H9 (cell line): ENCODE data around the gene COL8A2. TPM values are rescaled to one million over a fixed set of nuclear protein-coding genes. Genes with fewer than 3 reads are reported as not detected.

ENCODE experiments used
- DNase-seq: peaks from one replicate; pipeline ENCODE4 v3.0.0-alpha.2; 2017
- H2AFZ ChIP-seq: one replicate; pipeline ENCODE4 v1.6.1; 2013; ENCODE audit warnings: mild to moderate bottlenecking, low read length, control low read depth, moderate library complexity
- H2AK5ac ChIP-seq: 2 replicates; pipeline ENCODE4 v1.6.1; 2013; ENCODE audit warnings: low read length, control low read depth, mixed read lengths; ENCODE audit not compliant: insufficient read length
- H2BK120ac ChIP-seq: one replicate; pipeline ENCODE4 v1.6.1; 2013; ENCODE audit warnings: low read depth, mild to moderate bottlenecking, low read length, control low read depth, inconsistent platforms; ENCODE audit not compliant: poor library complexity, severe bottlenecking
- H2BK12ac ChIP-seq: 2 replicates; pipeline ENCODE4 v1.6.1; 2013; ENCODE audit warnings: low read length, control low read depth, mixed read lengths, low read depth; ENCODE audit not compliant: insufficient read length
- H2BK15ac ChIP-seq: 2 replicates; pipeline ENCODE4 v1.6.1; 2013; ENCODE audit warnings: low read depth, low read length, control low read depth
- H2BK20ac ChIP-seq: one replicate; pipeline ENCODE4 v1.6.1; 2013; ENCODE audit warnings: low read depth, mild to moderate bottlenecking, low read length, control low read depth, inconsistent platforms; ENCODE audit not compliant: poor library complexity, severe bottlenecking
- H2BK5ac ChIP-seq: 2 replicates; pipeline ENCODE4 v1.6.1; 2013; ENCODE audit warnings: low read length, control low read depth, mixed read lengths; ENCODE audit not compliant: insufficient read length
- H3K14ac ChIP-seq: 2 replicates; pipeline ENCODE4 v1.6.1; 2013; ENCODE audit warnings: low read length, control low read depth; ENCODE audit not compliant: insufficient read depth
- H3K18ac ChIP-seq: 2 replicates; pipeline ENCODE4 v1.6.1; 2013; ENCODE audit warnings: low read depth, mild to moderate bottlenecking, mixed read lengths, low read length, control low read depth; ENCODE audit not compliant: insufficient read length
- H3K23ac ChIP-seq: 2 replicates; pipeline ENCODE4 v1.6.1; 2013; ENCODE audit warnings: low read length, control low read depth, mixed read lengths, low read depth; ENCODE audit not compliant: insufficient read length
- H3K23me2 ChIP-seq: 2 replicates; pipeline ENCODE4 v1.6.1; 2013; ENCODE audit warnings: low read depth, mild to moderate bottlenecking, mixed read lengths, low read length, control low read depth; ENCODE audit not compliant: insufficient read length, poor library complexity, severe bottlenecking
- H3K27ac ChIP-seq: 2 replicates; pipeline ENCODE4 v1.5.1; 2013; ENCODE audit warnings: low read length, control low read depth, mixed read lengths, low read depth; ENCODE audit not compliant: insufficient read length
- H3K27me3 ChIP-seq: 2 replicates; pipeline ENCODE4 v1.6.1; 2013; ENCODE audit warnings: low read length, control low read depth, inconsistent platforms; ENCODE audit not compliant: insufficient read depth
- H3K4ac ChIP-seq: 2 replicates; pipeline ENCODE4 v1.6.1; 2013; ENCODE audit warnings: low read depth, mild to moderate bottlenecking, control low read depth, inconsistent platforms, low read length, moderate library complexity
- H3K4me1 ChIP-seq: 2 replicates; pipeline ENCODE4 v1.6.1; 2013; ENCODE audit warnings: low read length, control low read depth, inconsistent platforms; ENCODE audit not compliant: insufficient read depth
- H3K4me2 ChIP-seq: 2 replicates; pipeline ENCODE4 v1.6.1; 2013; ENCODE audit warnings: low read length, control low read depth, mixed read lengths; ENCODE audit not compliant: insufficient read length, insufficient read depth
- H3K56ac ChIP-seq: 2 replicates; pipeline ENCODE4 v1.6.1; 2013; ENCODE audit warnings: low read depth, mild to moderate bottlenecking, mixed read lengths, low read length, control low read depth; ENCODE audit not compliant: insufficient read length
- H3K79me1 ChIP-seq: 2 replicates; pipeline ENCODE4 v1.6.1; 2013; ENCODE audit warnings: low read depth, mild to moderate bottlenecking, moderate library complexity, low read length, control low read depth, inconsistent platforms; ENCODE audit not compliant: insufficient read depth, poor library complexity, severe bottlenecking
- H3K79me2 ChIP-seq: 2 replicates; pipeline ENCODE4 v1.6.1; 2013; ENCODE audit warnings: low read length, control low read depth, inconsistent platforms; ENCODE audit not compliant: insufficient read depth
- H3K9ac ChIP-seq: 2 replicates; pipeline ENCODE4 v1.6.1; 2013; ENCODE audit warnings: low read length, control low read depth, mixed read lengths; ENCODE audit not compliant: insufficient read length; ENCODE audit errors: extremely low read depth
- H3K9me3 ChIP-seq: one replicate; pipeline ENCODE4 v1.6.1; 2013; ENCODE audit warnings: low read depth, low read length, inconsistent platforms; ENCODE audit not compliant: control insufficient read depth
- H3T11ph ChIP-seq: one replicate; pipeline ENCODE4 v1.6.1; 2013; ENCODE audit warnings: mild to moderate bottlenecking, low read length, control low read depth, inconsistent platforms
- H4K20me1 ChIP-seq: one replicate; pipeline ENCODE4 v1.6.1; 2013; ENCODE audit not compliant: control insufficient read depth, insufficient read length, insufficient read depth
- H4K5ac ChIP-seq: 2 replicates; pipeline ENCODE4 v1.6.1; 2013; ENCODE audit warnings: low read depth, mild to moderate bottlenecking, mixed read lengths, low read length, control low read depth; ENCODE audit not compliant: insufficient read length
- H4K8ac ChIP-seq: replicated peaks from 2 replicates; pipeline ENCODE4 v1.6.1; 2013; ENCODE audit warnings: low read length, control low read depth, mixed read lengths, low read depth; ENCODE audit not compliant: insufficient read length
- H4K91ac ChIP-seq: 2 replicates; pipeline ENCODE4 v1.6.1; 2013; ENCODE audit warnings: low read depth, mild to moderate bottlenecking, moderate library complexity, mixed read lengths, low read length, control low read depth; ENCODE audit not compliant: insufficient read length
- H3K27ac Mint-ChIP-seq, 3 experiments: 2 replicates in 2 of 3; 3 replicates in 1 of 3; pipeline ENCODE4 v1.8.0; 2020 to 2021; ENCODE audit warnings: mixed read lengths in 3 of 3, mild to moderate bottlenecking in 1 of 3, moderate library complexity in 1 of 3
- H3K27me3 Mint-ChIP-seq: 2 replicates; pipeline ENCODE4 v1.8.0; 2021; ENCODE audit warnings: low read depth, mild to moderate bottlenecking, moderate library complexity, mixed read lengths
- H3K36me3 Mint-ChIP-seq, 3 experiments: 2 replicates in 2 of 3; 3 replicates in 1 of 3; pipeline ENCODE4 v1.8.0; 2020 to 2021; ENCODE audit warnings: low read depth in 3 of 3, mixed read lengths in 3 of 3; ENCODE audit not compliant: insufficient read depth in 1 of 3
- H3K4me1 Mint-ChIP-seq, 2 experiments: 2 replicates each; pipeline ENCODE4 v1.8.0; 2020; ENCODE audit warnings: mixed read lengths in 2 of 2
- H3K4me3 Mint-ChIP-seq, 2 experiments: 2 replicates in 1 of 2; 3 replicates in 1 of 2; pipeline ENCODE4 v1.8.0; 2020 to 2021; ENCODE audit warnings: mild to moderate bottlenecking in 2 of 2, mixed read lengths in 2 of 2, moderate library complexity in 1 of 2
- H3K9me3 Mint-ChIP-seq, 2 experiments: 2 replicates in 1 of 2; 3 replicates in 1 of 2; pipeline ENCODE4 v1.8.0; 2020; ENCODE audit warnings: mild to moderate bottlenecking in 2 of 2, mixed read lengths in 2 of 2, moderate library complexity in 1 of 2
- CTCF ChIP-seq: fragments of 200-600 bp; sonication (generic); conservative IDR thresholded peaks from 3 replicates; pipeline ENCODE4 v1.8.0; 2021; ENCODE audit warnings: antibody characterized with exemption, mild to moderate bottlenecking
- WGBS: extraction: QIAGEN DNeasy Blood & Tissue Kit; methylation state at CpG from one replicate; pipeline ENCODE4 v1.1.7; 2013; ENCODE audit warnings: missing lambda C conversion rate, low lambda C conversion rate, mixed read lengths; ENCODE audit not compliant: insufficient read length; ENCODE audit errors: extremely low coverage; 5-methylcytosine and 5-hydroxymethylcytosine counted together
- total RNA-seq: library from RNA; stranded (reverse); gene quantifications from 2 replicates; pipeline ENCODE4 v1.2.1, GENCODE V29; 2021

Gene COL8A2
- total RNA-seq, 1 experiment from 2014 or later, result 1.5 TPM

GRCh38 chr1:36088265-36088576, 36.8 kb downstream of the COL8A2 start:
- H3K23me2 ChIP-seq, result peaks cover 14% of the 10 kb centered on the region
- H4K91ac ChIP-seq, result no peak overlapping the region
- no peaks in the 10 kb centered on the region; a peak in 1 of 5 replicates for H3K9me3 Mint-ChIP-seq
- H4K8ac ChIP-seq, result no peak overlapping the region
- TF ChIP-seq CTCF, result no peak
- peaks cover 2% of the 10 kb centered on the region; the same call in 1 of the 2 replicates for H3K79me2 ChIP-seq
- no peak overlapping the region for H3K9ac ChIP-seq
- no CpG with 5 or more reads among the region's 8 CpGs for WGBS
- H3K4me3 Mint-ChIP-seq, result peak overlapping the region; percentile 26 to 32; a peak in 2 of 5 replicates
- H3K27me3 ChIP-seq, result no peaks in the 10 kb centered on the region
- H2AK5ac ChIP-seq, result no peak overlapping the region
- H3K4ac ChIP-seq, result no peak overlapping the region
- H3K4me2 ChIP-seq, result peak overlapping the region; percentile 91
- H3K27ac ChIP-seq, result no peak overlapping the region
- H2BK20ac ChIP-seq, result no peak overlapping the region
- no peak overlapping the region for H2BK5ac ChIP-seq
- no peaks in the 10 kb centered on the region for H3K4me1 ChIP-seq
- no peaks in the 10 kb centered on the region for H3K9me3 ChIP-seq
- H3K27me3 Mint-ChIP-seq, result peaks cover 10% of the 10 kb centered on the region
- H3K27ac Mint-ChIP-seq, result no peak overlapping the region
- no peak overlapping the region for H3T11ph ChIP-seq
- no peak overlapping the region for H2AFZ ChIP-seq
- peaks cover 18 to 26% (median 24%) of the 10 kb centered on the region in 3 experiments; a peak in 6 of 7 replicates for H3K36me3 Mint-ChIP-seq
- H3K56ac ChIP-seq, result no peak overlapping the region
- H3K79me1 ChIP-seq, result no peaks in the 10 kb centered on the region
- DNase-seq, result no peak
- H4K5ac ChIP-seq, result no peak overlapping the region
- peaks cover 17 to 25% of the 10 kb centered on the region in 2 experiments for H3K4me1 Mint-ChIP-seq
- H3K14ac ChIP-seq, result 0 out of 2 replicates have a peak overlapping the region, but pooled peaks have one; percentile 56
- no peak overlapping the region for H2BK120ac ChIP-seq
- peak overlapping the region; percentile 44 for H3K18ac ChIP-seq
- no peak overlapping the region for H2BK12ac ChIP-seq
- H4K20me1 ChIP-seq, result no peaks in the 10 kb centered on the region
- no peak overlapping the region for H3K23ac ChIP-seq
- no peak overlapping the region for H2BK15ac ChIP-seq
